ENCODE measurements around the gene MPP4. TPM values are rescaled to one million over a fixed set of nuclear protein-coding genes. Genes with fewer than 3 reads are reported as not detected.

The MPP4 gene
- total and polyA plus RNA-seq, 10 of the 15 experiments (the other 5 are each of a cell fraction or from before 2014, with no cell fraction given), result 0.03 to 0.14 (median 0.05) TPM; not detected in 4

DNA sequence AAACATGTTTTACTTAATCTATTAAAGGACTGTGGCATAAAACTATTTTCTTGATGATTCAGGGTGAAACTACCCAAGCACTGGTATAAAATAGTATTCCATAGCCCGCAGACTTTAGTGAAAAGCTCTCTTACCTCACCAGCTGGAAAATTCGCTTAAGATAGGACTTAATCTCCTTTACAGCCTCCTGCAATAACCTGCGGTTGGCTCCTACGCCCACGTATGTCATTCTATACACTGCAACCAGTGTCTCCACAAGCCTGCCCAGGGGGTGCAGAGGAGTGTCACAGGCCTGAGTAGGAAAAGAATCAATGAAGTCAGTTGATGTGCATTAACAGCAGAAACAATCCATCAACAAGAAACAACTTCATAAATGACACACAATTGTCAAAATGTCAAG lies 11.3 kb upstream of the MPP4 start:
- no peaks in the 10 kb centered on the region for H4K20me1 ChIP-seq (ENCODE audit: control insufficient read depth, insufficient read depth)
- no peak overlapping the region for H3K27ac ChIP-seq (ENCODE audit: control insufficient read depth, insufficient read depth)
- POLR2A ChIA-PET, result interaction anchor here (0.6 kb wide), 1 partner anchor 549 kb away, joined by 8 read pairs; no protein-coding TSS in a partner anchor
- H3K79me2 ChIP-seq (ENCODE audit: control insufficient read depth, insufficient read depth, low read length), result no peaks in the 10 kb centered on the region
- no peaks in the 10 kb centered on the region for H3K27me3 ChIP-seq (replicated peaks in 1 of 2; ENCODE audit: control insufficient read depth in 2 of 2, insufficient read depth in 2 of 2, low read length in 1 of 2)
- CTCF ChIA-PET, result interaction anchor here (1.5 kb wide), 1 partner anchor 31 kb away, joined by 3 read pairs; no protein-coding TSS in a partner anchor
- no peak overlapping the region for H3K9ac ChIP-seq (ENCODE audit: control insufficient read depth, insufficient read depth, low read length)
- no peak overlapping the region for H3K4me2 ChIP-seq (ENCODE audit: control insufficient read depth, insufficient read depth)
- H3K36me3 ChIP-seq (ENCODE audit: control insufficient read depth in 2 of 2, insufficient read depth in 2 of 2, low read length in 1 of 2), result peaks cover 0 to 3% of the 10 kb centered on the region in 2 experiments; a peak in 2 of 4 replicates
- 97% methylated on average over 5 of the region's 5 CpGs for WGBS (ENCODE audit: insufficient coverage, insufficient replicate concordance, low lambda C conversion rate, missing lambda C conversion rate)
- no peak for ATAC-seq
- H2AFZ ChIP-seq (ENCODE audit: control insufficient read depth, low read depth, low read length), result no peak overlapping the region
- intact Hi-C loops (cut with micrococcal nuclease; ENCODE audit: unreplicated experiment), result no loop called here
- H3K9me3 ChIP-seq (replicated peaks; ENCODE audit: control insufficient read depth, insufficient read depth, low read length), result no peaks in the 10 kb centered on the region
- SMC1A ChIA-PET (ENCODE audit: uncharacterized antibody, unreplicated experiment), result interaction anchor here (0.8 to 1.5 kb wide), 4 partner anchors 9 to 49 kb away, joined by 3 to 5 read pairs (median 4); partner anchors contain the start of gene MPP4
- BruUV-seq (replicated peaks), result no TSS peak
- no peaks in the 10 kb centered on the region for H3K4me1 ChIP-seq (ENCODE audit: control insufficient read depth, insufficient read depth, low read length)
- no peak for FAIRE-seq
- H3K4me3 ChIP-seq, result no peak overlapping the region
- no peak for DNase-seq (ENCODE audit: low read depth, low spot score)
- in situ Hi-C loops (cut with MboI), result no loop called here
- RAD21 ChIA-PET (ENCODE audit: unreplicated experiment), result no interaction called here
- TF ChIP-seq PAX8 (IDR thresholded peaks at IDR 0.05) (no peak), TBL1XR1 (IDR thresholded peaks at IDR 0.05; ENCODE audit: low read depth, low read length) (no peak), CEBPB (IDR thresholded peaks at IDR 0.05; ENCODE audit: borderline replicate concordance in 1 of 2, low read depth in 2 of 2, low read length in 2 of 2) (no peak), EED (IDR thresholded peaks at IDR 0.05; ENCODE audit: low read depth) (no peak), POU2F2 (IDR thresholded peaks at IDR 0.05; ENCODE audit: borderline replicate concordance, low read depth, low read length) (no peak), RELA (IDR thresholded peaks at IDR 0.05; ENCODE audit: borderline replicate concordance, partially characterized antibody) (no peak), KAT2A (conservative IDR thresholded peaks at IDR 0.05; ENCODE audit: control insufficient read depth, low read depth, low read length) (no peak), BHLHE40 (IDR thresholded peaks at IDR 0.05; ENCODE audit: borderline replicate concordance in 1 of 2, low read depth in 2 of 2, low read length in 1 of 2) (no peak), RUNX3 (IDR thresholded peaks at IDR 0.05; ENCODE audit: low read length) (no peak), NFYA (IDR thresholded peaks at IDR 0.05; ENCODE audit: borderline replicate concordance, low read depth, low read length) (no peak)
- TF ChIP-seq, protein P1, sequence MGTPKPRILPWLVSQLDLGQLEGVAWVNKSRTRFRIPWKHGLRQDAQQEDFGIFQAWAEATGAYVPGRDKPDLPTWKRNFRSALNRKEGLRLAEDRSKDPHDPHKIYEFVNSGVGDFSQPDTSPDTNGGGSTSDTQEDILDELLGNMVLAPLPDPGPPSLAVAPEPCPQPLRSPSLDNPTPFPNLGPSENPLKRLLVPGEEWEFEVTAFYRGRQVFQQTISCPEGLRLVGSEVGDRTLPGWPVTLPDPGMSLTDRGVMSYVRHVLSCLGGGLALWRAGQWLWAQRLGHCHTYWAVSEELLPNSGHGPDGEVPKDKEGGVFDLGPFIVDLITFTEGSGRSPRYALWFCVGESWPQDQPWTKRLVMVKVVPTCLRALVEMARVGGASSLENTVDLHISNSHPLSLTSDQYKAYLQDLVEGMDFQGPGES (IDR thresholded peaks at IDR 0.05), result no peak
- TF ChIP-seq, protein P2, sequence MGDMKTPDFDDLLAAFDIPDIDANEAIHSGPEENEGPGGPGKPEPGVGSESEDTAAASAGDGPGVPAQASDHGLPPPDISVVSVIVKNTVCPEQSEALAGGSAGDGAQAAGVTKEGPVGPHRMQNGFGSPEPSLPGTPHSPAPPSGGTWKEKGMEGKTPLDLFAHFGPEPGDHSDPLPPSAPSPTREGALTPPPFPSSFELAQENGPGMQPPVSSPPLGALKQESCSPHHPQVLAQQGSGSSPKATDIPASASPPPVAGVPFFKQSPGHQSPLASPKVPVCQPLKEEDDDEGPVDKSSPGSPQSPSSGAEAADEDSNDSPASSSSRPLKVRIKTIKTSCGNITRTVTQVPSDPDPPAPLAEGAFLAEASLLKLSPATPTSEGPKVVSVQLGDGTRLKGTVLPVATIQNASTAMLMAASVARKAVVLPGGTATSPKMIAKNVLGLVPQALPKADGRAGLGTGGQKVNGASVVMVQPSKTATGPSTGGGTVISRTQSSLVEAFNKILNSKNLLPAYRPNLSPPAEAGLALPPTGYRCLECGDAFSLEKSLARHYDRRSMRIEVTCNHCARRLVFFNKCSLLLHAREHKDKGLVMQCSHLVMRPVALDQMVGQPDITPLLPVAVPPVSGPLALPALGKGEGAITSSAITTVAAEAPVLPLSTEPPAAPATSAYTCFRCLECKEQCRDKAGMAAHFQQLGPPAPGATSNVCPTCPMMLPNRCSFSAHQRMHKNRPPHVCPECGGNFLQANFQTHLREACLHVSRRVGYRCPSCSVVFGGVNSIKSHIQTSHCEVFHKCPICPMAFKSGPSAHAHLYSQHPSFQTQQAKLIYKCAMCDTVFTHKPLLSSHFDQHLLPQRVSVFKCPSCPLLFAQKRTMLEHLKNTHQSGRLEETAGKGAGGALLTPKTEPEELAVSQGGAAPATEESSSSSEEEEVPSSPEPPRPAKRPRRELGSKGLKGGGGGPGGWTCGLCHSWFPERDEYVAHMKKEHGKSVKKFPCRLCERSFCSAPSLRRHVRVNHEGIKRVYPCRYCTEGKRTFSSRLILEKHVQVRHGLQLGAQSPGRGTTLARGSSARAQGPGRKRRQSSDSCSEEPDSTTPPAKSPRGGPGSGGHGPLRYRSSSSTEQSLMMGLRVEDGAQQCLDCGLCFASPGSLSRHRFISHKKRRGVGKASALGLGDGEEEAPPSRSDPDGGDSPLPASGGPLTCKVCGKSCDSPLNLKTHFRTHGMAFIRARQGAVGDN (IDR thresholded peaks at IDR 0.05), result no peak
- TF ChIP-seq, protein P3, sequence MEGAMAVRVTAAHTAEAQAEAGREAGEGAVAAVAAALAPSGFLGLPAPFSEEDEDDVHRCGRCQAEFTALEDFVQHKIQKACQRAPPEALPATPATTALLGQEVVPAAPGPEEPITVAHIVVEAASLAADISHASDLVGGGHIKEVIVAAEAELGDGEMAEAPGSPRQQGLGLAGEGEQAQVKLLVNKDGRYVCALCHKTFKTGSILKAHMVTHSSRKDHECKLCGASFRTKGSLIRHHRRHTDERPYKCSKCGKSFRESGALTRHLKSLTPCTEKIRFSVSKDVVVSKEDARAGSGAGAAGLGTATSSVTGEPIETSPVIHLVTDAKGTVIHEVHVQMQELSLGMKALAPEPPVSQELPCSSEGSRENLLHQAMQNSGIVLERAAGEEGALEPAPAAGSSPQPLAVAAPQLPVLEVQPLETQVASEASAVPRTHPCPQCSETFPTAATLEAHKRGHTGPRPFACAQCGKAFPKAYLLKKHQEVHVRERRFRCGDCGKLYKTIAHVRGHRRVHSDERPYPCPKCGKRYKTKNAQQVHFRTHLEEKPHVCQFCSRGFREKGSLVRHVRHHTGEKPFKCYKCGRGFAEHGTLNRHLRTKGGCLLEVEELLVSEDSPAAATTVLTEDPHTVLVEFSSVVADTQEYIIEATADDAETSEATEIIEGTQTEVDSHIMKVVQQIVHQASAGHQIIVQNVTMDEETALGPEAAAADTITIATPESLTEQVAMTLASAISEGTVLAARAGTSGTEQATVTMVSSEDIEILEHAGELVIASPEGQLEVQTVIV (IDR thresholded peaks at IDR 0.05; ENCODE audit: borderline replicate concordance, partially characterized antibody), result no peak
